ENCODE results near the gene SEPTIN10.

GRCh38 chr2:109514857-109515256 lies 98.9 kb downstream of the SEPTIN10 start:
- TF ChIP-seq CTCF (IDR thresholded peaks at IDR 0.05) (no peak), POLR2A (IDR thresholded peaks at IDR 0.05) (no peak)
